HG03520 (cell line): Measurements from ENCODE around the gene LGI4.

ENCODE experiments used
- ATAC-seq: cut with Tn5 transposase; IDR thresholded peaks from one replicate; pipeline ENCODE4 v1.9.1; 2021; ENCODE audit warnings: mild to moderate bottlenecking, moderate library complexity; ENCODE audit not compliant: unreplicated experiment

LGI4 gene

DNA sequence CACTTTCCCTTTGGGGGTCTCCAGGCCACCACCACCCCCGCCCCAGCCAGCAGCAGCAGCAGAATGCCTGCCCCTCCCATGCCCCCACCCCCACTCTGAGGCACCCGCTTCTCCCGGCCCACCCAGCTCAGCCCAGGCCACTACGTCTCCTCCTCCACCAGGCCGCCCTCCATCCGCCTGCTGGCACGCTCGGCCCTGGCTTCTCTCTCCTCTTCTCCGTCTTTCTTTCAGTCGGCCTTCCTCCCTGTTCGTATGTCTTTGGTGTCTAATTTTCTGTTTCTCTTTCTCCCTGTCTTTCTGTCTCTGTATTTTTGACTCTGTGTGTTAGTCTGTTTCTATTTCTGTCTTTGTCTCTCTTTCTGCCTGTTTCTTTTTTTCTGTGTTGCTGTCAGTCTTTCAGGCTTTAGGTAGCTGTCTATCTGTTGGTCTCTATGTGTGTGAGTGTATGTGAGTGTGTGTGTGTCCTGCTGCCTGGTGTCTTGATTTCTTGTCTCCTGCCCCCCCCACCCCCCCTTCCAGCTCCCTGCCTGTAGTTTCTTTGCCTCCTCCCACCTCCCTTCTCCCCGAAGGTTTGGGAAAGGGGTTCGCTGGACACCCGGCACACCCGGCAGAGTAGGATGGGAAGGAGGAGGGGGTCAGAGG lies at the start of gene LGI4:
Gene LGI4, minus strand, starts transcription at position 459 of the 642 bp plus-strand sequence. Its CDS starts 379 bp downstream, at position 80.
- no peak for ATAC-seq

DNA sequence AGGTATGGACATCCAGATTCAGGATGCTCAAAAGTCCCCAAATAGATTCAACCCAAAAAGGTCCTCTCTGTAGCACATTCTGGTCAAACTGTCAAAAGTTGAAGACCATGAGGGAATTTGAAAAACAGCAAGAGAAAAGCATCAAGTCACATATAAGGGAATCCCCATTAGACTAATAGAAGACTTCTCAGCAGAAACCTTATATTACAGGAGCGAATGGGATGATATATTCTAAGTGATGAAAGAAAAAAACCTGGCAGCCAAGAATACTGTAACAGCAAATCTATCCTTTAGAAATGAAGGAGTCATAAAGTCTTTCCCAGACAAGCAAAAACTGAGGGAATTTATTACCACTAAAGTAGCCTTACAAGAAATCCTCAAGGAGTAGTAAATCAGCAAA lies 49.4 kb upstream of the LGI4 start:
- no peak for ATAC-seq

DNA sequence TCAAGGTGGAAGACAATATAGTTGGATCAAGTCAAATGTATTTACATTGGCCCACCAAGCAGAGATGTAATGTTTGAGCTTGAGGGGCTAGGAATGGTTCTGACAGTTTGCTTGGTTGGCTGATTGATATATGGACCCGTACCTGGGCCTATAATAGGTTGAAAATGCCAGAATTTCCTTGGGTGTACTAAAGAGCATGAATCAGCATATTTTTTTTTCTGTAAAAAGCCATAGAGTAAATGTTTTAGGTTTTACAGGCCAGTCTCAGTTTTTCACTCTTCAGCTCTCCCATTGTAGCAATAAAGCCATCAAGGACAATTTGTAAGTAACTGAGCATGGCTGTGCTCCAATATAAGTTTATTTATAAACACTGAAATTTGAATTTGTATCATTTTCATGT lies 46.5 kb upstream of the LGI4 start:
- ATAC-seq: no peak

DNA sequence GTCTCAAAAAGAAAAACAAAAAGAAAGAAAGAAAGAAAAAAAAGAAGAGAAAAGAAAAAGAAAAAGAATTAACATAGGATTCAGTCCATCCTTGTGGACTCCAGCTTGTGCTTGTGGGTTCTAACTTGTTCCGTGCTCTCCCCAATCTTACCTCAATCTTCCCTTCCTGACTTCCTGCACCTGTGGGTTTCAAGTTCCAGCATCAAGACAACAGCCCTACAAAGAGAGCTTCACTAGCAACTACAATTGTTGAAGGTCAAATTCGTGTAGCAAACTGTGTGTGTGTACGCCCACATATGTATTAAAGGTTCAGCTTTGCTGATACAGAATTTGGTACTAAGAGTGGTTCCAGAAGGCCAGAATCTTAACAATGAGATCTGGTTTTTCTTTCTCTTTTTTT lies 45.0 kb upstream of the LGI4 start:
- ATAC-seq: no peak

DNA sequence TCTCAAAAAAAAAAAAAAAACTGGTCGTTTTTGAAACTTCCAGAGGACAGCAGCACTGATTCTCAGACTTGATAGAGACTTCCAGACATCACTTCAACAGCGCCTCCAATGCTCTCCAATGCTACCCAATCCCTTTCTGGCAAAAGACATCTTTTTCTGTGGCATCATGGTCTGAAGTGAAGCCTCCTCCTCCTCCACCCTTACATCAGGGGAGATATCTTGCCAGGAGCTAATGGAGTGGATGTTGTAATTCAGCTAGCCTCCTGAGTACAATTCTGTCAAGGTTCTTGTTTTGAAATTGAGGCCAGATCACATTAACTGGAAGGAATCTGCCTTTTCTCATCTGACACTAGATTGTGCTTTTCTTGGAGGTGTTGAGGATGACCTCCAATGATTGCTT lies 43.8 kb upstream of the LGI4 start:
- ATAC-seq: no peak

DNA sequence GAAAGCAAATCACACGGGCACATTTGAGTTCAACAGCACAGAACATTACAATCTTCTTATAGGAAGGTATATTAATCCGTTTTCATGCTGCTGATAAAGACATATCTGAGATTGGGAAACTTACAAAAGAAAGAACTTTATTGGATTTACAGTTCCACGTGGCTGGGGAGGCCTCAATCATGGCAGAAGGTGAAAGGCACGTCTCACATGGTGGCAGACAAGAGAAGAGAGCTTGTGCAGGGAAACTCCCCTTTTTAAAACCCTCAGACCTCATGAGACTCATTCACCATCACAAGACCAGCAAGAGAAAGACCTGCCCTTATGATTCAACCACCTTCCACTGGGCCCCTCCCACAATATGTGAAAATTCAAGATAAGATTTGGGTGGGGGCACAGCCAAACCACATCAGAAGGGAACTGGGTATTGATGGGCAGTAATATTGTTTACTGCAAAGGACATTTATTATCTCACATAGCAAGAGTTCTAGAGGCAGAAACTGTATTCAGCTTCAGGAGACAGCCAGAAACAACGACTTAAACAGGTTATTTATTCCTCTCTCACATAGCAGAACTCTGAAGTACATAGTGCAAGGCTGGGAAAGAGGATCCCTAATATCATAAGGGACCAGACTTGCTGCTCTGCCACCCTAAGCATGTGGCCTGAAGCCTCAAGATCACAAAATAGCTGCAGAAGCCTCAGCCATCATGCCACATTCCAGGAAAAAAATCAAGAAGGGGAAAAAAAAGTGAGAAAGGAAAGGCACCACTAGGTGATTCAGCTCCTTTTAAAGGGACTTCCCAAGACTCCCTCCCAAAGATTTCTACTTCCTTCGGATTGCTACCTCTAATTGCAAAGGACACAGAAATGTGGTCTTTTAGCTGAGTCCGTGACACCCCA lies 42.8 kb upstream of the LGI4 start:
- ATAC-seq: no peak

DNA sequence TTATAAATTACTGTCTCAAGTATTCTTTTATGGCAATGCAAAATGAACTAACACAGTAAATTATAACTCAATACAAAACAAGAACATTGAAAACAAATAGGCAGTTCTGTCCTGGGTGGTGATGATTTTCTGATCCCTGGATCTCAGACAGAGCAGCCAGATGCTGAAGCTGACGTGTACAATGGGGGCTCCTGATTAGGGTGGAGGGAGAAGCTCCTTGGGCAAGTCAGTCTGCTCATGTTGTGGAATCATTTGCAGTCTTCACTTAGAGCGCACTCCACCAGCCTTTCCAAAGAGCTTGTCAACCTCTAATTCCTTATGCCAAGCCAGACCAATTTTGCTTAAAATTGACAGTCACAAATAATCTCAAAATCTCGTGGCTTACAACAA lies 41.3 kb upstream of the LGI4 start:
- no peak for ATAC-seq

DNA sequence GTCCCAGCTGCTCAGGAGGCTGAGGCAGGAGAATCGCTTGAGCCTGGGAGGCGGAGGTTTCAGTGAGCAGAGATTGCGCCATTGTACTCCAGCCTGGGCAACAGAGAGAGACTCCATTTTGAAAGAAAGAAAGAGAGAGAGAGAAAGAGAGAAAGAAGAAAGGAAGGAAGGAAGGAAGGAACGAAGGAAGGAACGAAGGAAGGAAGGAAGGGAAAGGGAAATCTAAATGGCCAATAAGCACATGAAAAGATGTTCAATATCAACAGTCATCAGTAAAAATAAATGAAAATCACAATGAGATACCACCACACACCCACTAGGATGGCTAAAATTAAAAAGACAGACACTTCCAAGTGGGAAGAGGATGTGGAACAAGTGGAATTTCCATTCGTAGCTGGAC lies 39.4 kb upstream of the LGI4 start:
- ATAC-seq: no peak

DNA sequence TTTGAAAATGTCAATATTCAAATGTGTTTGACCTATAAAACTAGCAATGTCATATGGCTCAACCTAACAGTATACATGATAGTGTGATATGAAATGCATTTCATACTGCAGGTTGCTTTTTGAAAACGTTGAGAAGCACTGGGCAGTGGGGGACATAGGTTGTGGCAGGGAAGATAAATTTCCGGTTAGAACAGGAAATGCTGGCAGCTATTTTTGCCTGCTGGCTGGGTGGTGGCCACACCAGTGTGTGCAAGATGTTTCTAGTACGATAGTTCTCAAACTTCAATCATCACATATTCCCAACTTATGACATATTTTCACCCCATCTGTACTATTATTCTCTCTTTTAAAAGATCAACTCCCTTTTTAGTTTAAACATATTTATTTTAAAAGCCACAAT lies 36.9 kb upstream of the LGI4 start:
- ATAC-seq: no peak

DNA sequence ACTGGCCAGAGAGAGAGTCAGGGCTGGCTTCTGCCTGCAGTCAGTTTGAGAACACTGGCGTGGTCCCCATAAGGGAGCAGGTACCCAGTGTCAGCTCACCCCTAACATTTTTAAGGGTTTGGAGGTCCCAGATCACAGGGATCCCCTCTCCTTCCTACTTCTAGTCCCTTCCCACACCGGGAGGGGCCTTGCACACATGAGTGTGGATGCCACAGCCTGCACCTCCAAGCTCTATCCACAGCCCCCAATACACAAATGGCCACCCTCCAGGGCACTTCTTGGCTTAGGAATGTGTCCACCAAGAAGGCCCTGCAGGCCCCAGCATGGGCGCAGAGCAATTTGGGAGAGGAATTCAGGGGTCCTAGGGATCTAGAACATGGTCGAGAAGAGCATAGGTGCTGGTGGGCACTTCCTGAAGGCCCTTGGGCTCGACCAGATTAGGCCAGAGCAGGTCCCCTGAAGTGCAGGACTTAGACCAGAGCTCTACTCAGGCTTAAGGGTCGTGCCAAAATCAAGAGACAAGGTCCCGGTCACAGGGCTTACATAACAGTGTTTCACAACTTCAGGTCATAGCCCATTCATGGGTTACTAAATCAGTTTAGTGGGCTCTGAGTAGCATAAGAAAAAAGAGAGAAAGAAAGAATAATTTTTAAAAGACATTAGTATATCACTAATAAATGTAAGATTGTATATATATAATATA lies 35.7 kb upstream of the LGI4 start:
- no peak for ATAC-seq

DNA sequence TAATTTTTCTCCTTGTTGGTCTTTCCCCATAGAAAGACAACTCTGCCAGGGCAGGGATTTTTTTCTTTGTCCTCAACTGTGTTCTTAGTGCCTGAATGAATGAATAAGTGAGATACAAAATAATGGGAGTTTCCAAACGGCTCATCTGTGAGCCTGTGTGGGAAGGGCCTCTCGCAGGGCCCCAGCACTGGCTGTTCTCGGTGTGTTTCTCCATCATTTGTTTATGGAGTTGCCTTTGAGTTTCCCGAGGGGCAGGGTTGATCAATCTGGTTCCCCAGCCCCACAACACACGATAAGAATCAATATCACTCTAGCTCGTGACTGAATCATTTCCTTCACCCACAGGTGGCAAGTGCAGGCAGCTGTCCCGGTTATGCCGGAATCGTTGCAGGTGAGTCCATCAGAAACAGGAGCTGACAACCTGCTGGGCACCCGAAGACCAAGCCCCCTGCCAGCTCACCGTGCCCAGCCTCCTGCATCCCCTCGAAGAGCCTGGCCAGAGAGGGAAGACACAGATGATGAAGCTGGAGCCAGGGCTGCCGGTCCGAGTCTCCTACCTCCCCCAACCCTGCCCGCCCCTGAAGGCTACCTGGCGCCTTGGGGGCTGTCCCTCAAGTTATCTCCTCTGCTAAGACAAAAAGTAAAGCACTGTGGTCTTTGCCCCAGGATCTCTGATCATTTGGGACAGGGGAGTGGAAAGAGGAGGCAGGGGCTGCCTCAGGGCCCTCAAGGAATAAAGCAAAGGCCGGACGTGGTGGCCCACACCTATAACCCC lies 34.5 kb upstream of the LGI4 start:
- ATAC-seq: no peak

DNA sequence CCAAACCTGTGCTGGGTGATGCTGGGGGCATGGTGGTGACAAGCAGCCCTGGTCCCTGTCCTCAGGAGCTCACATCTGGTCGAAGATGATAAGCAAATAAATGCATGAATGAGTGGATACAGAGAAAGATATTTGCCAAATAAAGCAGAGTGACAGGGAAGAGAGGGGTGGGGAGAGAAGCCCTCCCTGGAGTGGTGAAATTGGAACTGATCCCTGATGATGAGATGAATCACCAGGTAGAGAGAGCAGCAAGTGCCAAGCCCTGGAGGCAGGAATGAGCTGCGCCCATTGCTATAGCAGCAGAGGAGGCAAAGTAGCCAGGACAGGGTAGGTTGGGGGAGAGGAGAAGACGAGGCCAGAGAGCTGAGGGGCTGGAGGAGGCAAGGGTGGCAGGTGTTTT lies 33.3 kb upstream of the LGI4 start:
- ATAC-seq: no peak

DNA sequence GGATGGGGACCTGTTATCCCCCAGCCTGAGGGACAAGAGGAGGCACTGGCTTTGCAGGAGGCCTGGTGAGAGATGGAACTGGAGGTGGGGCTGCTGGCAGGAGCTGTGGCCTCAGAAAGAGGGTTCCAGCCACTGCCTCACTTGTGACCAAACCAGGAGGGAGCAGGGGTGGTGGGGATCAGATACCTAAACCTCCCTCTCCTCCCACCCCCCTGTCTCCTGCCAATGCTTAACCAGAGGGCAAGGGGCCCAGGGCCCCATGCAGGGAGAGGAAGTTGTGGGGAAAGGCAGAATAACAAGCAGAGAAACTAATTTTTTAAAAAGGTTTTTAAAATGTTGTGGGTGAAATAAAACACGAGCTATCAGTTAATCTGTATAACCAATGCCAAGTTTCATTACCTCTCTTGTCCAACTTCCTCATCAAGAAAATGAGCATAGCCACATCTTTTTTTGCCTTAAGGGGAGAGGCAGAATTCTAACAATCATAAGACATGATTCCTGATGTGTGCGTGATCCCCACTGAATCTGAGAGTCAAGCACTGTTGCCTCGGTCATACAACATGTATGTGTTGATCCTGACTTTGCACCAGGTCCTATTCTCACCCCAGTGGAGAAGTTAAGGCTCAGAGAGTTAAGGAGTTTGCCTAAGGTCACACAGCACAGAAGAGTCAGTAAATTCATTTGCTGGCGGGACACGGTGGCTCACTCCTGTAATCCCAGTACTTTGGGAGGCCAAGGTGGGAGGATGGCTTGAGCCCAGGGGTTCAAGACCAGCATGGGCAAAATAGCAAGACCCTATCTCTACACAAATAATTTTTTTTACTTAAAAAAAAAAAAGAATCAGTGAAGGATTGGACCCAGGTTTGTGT lies 32.6 kb upstream of the LGI4 start:
- no peak for ATAC-seq

DNA sequence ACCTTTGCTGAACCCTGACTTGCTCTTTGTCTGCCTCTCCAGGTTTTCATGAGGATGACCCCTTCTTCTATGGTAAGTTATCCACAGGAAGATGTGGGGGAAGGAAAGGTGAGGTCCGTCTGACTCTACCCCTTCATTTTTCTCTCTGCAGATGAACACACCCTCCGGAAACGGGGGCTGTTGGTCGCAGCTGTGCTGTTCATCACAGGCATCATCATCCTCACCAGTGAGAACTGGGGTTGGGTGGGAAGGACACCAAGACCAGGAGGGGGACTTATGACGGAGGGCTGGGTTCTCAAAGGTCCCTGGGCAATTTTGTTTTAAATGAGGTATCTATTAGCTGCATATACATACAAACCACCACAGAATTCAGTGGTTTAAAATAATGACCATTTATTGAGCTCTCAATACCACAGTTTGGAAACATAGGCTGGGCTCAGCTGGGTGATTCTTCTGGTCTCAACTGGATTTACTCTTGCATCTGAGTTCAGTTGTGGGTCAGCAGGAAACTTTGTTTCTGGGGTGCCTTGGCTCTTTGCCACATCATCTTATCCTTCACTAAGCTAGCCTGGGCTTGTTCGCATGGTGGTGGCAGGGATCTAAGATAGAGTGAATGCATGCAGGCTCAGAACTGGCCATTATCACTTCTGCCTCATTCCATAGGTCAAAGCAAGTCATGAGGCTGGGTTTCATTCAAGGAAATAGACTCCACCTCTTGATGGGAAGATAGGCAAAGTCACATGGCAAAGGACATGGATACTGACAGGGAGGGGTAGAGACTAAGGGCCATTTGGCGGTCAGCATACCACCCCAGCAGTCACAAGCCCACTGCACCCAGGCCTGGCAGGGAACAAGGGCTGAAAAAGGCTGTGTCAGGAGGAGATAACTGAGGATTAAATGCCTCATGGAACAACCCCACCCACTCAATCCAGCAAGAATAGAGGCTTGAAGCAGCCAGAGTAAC lies 31.5 kb upstream of the LGI4 start:
- ATAC-seq: no peak

DNA sequence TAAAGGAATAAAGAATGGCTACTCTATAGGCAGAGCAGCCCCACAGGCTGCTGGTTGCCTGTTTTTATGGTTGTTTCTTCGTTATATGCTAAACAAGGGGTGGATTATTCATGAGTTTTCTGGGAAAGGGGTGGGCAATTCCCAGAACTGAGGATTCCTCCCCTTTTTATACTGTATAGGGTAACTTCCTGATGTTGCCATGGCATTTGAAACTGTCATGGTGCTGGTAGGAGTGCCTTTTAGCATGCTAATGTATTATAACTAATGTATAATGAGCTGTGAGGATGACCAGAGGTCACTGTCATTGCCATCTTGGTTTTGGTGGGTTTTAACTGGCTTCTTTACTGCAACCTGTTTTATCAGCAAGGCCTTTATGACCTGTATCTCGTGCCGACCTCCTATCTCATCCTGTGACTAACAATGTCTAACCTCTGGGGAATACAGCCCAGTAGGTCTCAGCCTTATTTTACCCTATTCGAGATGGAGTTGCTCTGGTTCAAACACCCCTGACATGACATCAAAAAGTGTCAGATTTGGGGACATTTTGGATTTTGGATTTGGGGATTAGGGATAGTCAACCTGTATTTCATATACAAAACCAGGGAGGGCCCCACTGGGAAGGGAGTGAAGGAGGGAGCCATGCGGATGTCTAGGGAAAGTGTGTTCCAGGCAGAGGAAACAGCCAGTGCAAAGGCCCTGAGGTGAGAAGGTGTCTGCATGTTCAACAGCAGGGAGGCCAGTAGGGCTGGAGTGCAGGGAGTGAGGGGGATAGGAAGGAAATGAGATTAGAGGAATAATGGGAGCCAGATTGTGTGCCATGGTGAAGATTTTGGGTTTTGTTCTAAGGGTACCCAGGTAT lies 30.6 kb upstream of the LGI4 start:
- ATAC-seq: no peak

DNA sequence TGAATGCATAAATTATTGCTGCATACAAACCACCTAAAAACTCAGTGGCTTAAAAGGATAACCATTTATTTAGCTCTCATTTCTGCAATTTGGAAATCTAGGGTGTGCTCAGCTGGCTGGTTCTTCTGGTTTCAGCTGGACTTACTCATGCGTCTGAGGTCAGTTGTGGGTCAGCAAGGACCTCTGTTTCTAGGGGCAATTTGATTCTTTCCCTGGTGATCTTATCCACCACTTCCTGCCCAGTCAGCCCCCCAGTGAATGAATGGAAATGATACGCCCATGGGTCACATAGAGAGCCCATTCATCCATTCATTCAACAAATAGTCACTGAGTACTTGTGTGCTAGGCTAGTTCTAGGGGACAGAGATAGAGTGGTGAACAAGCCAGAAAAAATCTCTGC lies 29.6 kb upstream of the LGI4 start:
- ATAC-seq: no peak

DNA sequence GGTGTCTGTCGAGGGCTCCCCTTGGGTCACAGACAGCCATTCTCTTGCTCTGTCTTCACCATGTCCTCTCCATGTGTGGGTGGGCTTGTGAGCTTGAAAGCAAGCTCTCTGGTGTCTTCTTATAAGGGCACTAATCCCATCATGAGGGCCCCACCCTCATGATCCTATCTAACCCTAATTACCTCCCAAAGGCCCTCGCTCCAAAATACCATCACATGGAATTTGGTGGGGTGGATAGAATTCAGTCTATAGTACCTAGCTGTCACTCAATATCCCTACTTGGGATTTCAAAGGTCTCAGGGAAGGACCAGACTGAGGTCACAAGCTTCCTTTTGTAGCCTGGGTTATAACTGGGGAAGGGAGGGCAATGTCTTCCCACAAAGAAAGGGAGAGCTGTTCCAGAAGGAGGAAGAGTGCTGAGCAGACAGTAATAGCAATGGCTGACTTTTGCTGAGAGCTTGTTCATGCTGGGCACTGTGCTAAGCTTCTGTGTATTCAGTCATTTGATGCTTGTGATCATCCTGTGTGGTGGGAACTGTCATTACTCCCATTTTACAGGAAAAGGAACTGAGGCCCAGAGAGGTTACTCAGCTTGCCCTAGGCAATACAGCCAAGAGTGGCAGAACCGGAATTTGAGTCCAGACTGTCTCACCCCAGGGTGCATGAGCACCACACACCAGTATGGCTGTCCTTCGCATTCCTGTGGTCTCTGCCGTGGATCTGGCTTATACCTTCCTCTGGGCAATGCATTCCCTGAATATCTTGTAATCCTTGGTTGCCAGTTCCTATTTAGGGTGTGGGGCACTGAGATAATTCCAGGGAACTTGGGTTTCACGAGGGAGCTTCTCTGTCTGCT lies 27.8 kb upstream of the LGI4 start:
- ATAC-seq: no peak
